HEK293T (cell line): ENCODE results near the gene PTX4.

Source experiments
- CTCF ChIA-PET: fragments of 350-600 bp; formaldehyde crosslinking; extraction: SDS; loops from one replicate; lab custom pipeline; 2021; ENCODE audit warnings: antibody characterized with exemption, inconsistent platforms; lab: Yijun Ruan, JAX
- POLR2A ChIA-PET: fragments of 350-600 bp; formaldehyde crosslinking; extraction: SDS; loops from one replicate; lab custom pipeline; 2020; ENCODE audit warnings: antibody characterized with exemption, inconsistent platforms; lab: Yijun Ruan, JAX
- DNase-seq: peaks from one replicate; pipeline ENCODE4 v3.0.0; 2012; ENCODE audit warnings: mixed read lengths; ENCODE audit errors: extremely low spot score
- ARNT ChIP-seq: fragments of 450-650 bp; IDR thresholded peaks from 2 replicates; pipeline ENCODE4 v1.6.1; 2017; ENCODE audit warnings: mild to moderate bottlenecking
- BHLHE40 ChIP-seq: fragments of 450-650 bp; IDR thresholded peaks from 2 replicates; pipeline ENCODE4 v1.6.1; 2016; ENCODE audit warnings: mild to moderate bottlenecking, moderate library complexity, borderline replicate concordance
- CTBP1 ChIP-seq: fragments of 450-650 bp; IDR thresholded peaks from 2 replicates; pipeline ENCODE4 v1.6.1; 2016; ENCODE audit warnings: borderline replicate concordance
- ELF4 ChIP-seq: fragments of 450-650 bp; IDR thresholded peaks from 2 replicates; pipeline ENCODE4 v1.6.1; 2017; ENCODE audit warnings: antibody characterized with exemption
- FOXA1 ChIP-seq: fragments of 450-650 bp; IDR thresholded peaks from 2 replicates; pipeline ENCODE4 v1.6.1; 2016; ENCODE audit warnings: mild to moderate bottlenecking
- FOXK2 ChIP-seq: fragments of 450-650 bp; IDR thresholded peaks from 2 replicates; pipeline ENCODE4 v1.6.1; 2016; ENCODE audit warnings: mild to moderate bottlenecking
- FOXM1 ChIP-seq: fragments of 450-650 bp; IDR thresholded peaks from 2 replicates; pipeline ENCODE4 v1.6.1; 2017; ENCODE audit warnings: mild to moderate bottlenecking, borderline replicate concordance
- HDGF ChIP-seq: fragments of 450-650 bp; IDR thresholded peaks from 2 replicates; pipeline ENCODE4 v1.6.1; 2017; ENCODE audit warnings: antibody characterized with exemption, borderline replicate concordance
- L3MBTL2 ChIP-seq: fragments of 450-650 bp; conservative IDR thresholded peaks from 2 replicates; pipeline ENCODE4 v1.6.1; 2016; ENCODE audit warnings: mild to moderate bottlenecking
- LEF1 ChIP-seq: fragments of 450-650 bp; IDR thresholded peaks from 2 replicates; pipeline ENCODE4 v1.6.1; 2017; ENCODE audit warnings: mild to moderate bottlenecking, borderline replicate concordance
- NFRKB ChIP-seq: fragments of 450-650 bp; IDR thresholded peaks from 2 replicates; pipeline ENCODE4 v1.6.1; 2016; ENCODE audit warnings: mild to moderate bottlenecking, moderate library complexity
- SP1 ChIP-seq: fragments of 450-650 bp; IDR thresholded peaks from 2 replicates; pipeline ENCODE4 v1.6.1; 2017
- SUZ12 ChIP-seq: fragments of 450-650 bp; IDR thresholded peaks from 2 replicates; pipeline ENCODE4 v1.6.1; 2016; ENCODE audit warnings: mild to moderate bottlenecking
- TARDBP ChIP-seq: fragments of 450-650 bp; IDR thresholded peaks from 2 replicates; pipeline ENCODE4 v1.6.1; 2016
- ZNF384 ChIP-seq: fragments of 450-650 bp; IDR thresholded peaks from 2 replicates; pipeline ENCODE4 v1.6.1; 2016
- TF ChIP-seq, protein P1 (sequence below): fragments of 450-650 bp; IDR thresholded peaks from 2 replicates; pipeline ENCODE4 v1.6.1; 2016

PTX4 gene

DNA sequence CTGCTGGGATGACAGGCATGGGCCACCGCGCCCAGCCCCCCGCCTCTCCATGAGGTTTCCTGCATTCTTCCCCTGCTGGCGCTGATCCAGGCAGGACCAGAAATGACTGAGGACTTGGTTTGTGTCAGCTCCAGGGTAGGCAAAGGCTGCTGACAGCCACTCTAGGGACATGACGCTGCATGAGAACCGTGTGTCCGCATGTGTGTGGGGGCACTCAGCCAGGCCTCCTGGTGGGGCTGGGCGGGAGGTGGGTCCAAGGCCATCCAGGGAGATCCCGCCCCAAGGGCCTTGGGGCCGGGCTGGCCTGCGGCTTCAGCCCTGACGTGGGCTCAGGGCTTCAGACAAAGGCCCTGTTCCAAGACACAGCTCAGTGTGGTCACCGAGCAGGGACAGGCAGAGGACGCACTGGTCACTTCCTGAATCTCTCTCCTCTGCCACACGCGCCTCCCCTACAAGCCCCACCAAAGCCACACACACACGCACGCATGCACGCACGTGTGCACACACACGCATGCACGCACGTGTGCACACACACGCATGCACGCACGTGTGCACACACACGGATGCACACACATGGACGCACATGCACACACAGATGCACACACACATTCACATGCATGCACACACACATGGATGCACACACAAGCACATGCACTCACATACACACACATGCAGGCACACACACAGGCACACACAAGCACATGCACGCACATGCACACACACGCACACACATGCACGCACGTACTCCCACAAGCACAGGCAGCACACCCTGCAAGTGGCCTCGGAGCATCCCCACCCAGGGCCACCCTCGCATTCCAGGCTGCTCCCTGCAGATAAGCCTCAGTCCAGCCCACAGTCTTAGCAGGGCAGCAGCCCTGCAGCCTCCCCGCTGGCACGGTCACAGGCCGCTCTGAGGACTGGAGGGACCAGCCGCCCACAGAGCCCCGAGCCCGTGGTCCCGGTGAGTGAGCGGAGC is 39.4 kb upstream of the PTX4 start:
- TF ChIP-seq ELF4 (no peak), FOXK2 (no peak)
- no peak for DNase-seq
- ChIA-PET CTCF (no interaction called here), POLR2A (no interaction called here)

DNA sequence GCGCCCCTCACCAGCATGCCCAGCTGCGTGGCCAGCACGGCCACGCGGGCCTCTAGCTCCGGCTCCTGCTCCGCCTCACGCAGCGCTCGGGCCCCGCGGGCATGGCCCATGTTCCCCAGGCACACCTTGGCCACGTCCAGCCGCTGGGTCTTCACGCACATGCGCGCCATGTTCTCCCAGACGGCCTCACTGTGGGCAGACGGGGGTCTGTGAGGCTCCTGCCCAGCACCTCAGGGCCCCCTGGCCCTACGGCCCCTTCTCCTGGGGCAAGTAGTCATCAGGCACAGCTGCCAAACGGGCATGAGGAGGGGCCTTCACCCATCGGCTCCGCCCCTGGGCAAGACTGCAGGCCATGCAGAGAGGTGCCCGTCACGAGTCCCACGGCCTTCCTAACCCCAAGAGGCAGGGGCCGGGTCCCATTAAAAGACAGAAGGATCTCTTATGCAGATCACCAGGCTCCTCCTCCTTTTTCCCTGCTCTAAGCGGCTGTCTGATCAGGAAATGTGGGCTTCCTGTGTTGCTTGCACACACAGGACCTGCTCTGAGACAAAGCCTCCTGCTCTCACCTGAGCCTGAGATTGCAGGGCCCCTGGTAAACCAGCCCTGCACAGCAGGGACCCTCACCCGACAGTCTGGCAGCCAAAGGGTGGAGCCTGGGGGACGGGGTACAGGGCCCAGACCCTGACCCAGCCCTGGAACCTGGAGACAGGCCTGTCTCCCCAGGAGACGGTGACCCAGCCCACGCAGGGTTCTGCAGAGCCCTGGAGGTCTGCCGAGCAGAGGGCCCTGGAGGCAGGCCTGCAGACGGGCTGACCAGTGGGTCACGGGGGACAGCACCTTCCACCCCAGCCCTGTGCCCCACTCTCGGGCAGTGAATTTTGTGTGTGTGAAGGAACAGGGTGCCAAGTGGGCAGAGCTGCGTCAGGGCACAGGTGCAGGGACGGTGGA is 38.1 kb upstream of the PTX4 start:
- no peak for DNase-seq
- CTCF ChIA-PET = no interaction called here
- TF ChIP-seq LEF1 (no peak), BHLHE40 (no peak), ARNT (no peak), SUZ12 (no peak), NFRKB (no peak), ZNF384 (no peak), TARDBP (no peak), FOXK2 (no peak), FOXM1 (no peak), ELF4 (no peak), CTBP1 (no peak), FOXA1 (no peak)
- TF ChIP-seq, protein P1, sequence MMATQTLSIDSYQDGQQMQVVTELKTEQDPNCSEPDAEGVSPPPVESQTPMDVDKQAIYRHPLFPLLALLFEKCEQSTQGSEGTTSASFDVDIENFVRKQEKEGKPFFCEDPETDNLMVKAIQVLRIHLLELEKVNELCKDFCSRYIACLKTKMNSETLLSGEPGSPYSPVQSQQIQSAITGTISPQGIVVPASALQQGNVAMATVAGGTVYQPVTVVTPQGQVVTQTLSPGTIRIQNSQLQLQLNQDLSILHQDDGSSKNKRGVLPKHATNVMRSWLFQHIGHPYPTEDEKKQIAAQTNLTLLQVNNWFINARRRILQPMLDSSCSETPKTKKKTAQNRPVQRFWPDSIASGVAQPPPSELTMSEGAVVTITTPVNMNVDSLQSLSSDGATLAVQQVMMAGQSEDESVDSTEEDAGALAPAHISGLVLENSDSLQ = no peak
- POLR2A ChIA-PET = no interaction called here

DNA sequence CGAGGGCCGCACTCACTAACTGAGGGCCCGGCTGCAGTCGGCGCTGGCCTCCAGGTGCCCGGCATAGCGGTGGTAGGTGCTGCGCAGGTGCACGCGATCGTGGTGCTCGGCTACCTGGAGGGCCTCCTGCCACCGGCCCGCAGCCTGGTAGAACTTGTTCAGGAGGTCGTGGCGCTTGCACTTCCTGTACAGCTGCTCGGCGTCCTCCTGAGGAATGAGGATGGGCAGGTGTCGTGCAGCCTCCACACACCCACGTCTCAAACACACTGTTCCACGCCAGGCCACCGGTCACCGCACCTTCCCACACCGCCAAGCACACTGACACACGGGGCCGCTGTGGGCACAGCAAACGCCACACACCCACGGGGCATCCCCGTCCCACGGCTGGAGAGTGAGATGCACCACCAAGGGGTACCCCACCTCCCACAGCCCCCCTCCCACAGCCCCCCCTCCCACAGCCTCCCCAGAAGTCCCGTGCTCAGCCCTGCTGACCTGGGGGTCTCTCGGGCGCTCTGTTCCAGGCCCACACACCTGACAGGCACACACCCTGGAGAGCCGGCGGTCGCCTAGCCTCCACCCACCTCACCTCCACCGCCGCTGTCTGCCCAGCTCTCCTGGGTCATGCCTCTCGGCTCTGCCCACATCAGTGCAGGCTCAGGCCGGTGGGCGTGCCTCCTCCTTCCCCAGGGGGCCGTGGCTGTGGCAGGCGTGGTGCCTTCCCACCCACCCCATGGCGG is 37.3 kb upstream of the PTX4 start:
- POLR2A ChIA-PET = no interaction called here
- no peak for DNase-seq
- CTCF ChIA-PET = no interaction called here
- TF ChIP-seq L3MBTL2 (no peak), SUZ12 (no peak), ARNT (no peak), BHLHE40 (no peak), FOXA1 (no peak), FOXK2 (no peak), HDGF (no peak), LEF1 (no peak)

DNA sequence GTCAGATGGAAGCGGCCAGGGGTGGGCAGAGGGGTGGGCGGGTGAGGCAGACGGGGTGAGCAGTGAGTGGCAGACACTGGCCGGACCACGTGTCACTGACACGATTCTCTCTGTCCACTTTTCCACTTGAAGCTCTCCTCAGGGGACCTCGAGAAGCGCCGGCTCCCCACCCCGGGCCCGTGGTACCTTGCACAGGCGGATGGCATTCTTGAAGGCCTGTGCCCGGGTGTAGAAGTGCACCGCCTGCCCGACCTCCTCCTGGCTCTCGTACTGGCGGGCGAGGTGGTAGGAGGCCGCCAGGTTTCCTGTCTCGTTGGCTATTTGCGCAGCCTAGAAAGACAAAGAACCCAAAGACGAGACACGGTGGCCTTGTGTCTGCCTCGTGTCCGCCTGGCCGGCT is 35.6 kb upstream of the PTX4 start:
- CTCF ChIA-PET = no interaction called here
- POLR2A ChIA-PET = no interaction called here
- no peak for DNase-seq
- TF ChIP-seq HDGF (no peak), LEF1 (no peak), FOXM1 (no peak), TARDBP (no peak), SUZ12 (no peak), L3MBTL2 (no peak), ELF4 (no peak), SP1 (no peak), CTBP1 (no peak), FOXK2 (no peak), FOXA1 (no peak), ZNF384 (no peak)
- TF ChIP-seq, protein P1 = no peak

DNA sequence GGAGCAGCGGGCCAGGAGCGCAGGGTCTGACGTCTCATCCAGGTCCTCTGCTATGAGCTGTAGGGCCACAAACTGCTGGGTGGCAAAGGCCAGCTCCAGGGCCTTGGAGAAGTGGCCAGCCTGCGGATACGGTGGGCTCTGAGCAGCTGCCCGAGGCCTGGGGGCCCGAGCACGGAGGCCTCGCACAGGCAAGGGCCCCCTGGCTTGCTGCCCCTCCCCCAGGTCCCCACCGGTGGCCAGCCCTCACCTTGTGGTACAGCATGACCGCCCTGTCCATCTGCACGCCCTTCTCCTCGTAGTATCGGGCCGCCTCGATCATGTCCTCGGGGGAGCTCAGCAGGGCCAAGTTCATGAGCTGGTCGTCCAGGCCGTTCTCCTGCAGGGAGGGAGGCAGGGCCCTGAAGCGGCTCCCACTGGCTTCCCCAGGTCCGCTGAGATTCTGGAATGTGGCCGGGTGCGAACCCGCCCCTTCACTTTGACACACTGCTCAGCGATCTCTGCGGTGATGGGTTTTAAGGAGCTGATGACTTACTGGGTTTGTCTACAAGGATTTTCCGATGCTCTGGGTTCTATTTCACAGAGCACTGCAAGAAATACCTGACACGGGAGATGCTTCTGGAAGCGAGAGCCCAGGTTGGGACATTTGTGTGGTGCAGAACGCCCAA is 35.0 kb upstream of the PTX4 start:
- DNase-seq = no peak
- CTCF ChIA-PET = no interaction called here
- no peak for TF ChIP-seq LEF1
- TF ChIP-seq CTBP1 = no peak
- no peak for TF ChIP-seq ELF4
- no peak for TF ChIP-seq NFRKB
- no peak for TF ChIP-seq FOXA1
- no peak for TF ChIP-seq ARNT
- TF ChIP-seq HDGF = no peak
- TF ChIP-seq TARDBP = no peak
- no peak for TF ChIP-seq FOXK2
- TF ChIP-seq, protein P1 = no peak
- no peak for TF ChIP-seq ZNF384
- POLR2A ChIA-PET = no interaction called here
